HG02943 (cell line): ENCODE results near the gene TMEM182.

ENCODE experiments used
- ATAC-seq: cut with Tn5 transposase; IDR thresholded peaks from one replicate; pipeline ENCODE4 v1.9.1; 2021; ENCODE audit warnings: mild to moderate bottlenecking, low read depth, moderate library complexity; ENCODE audit not compliant: unreplicated experiment

The TMEM182 gene

GRCh38 chr2:102848366-102848839 is 86.6 kb downstream of the TMEM182 start:
- no peak for ATAC-seq

GRCh38 chr2:102850888-102851287 is 89.1 kb downstream of the TMEM182 start:
- no peak for ATAC-seq

GRCh38 chr2:102852867-102853266 is 91.0 kb downstream of the TMEM182 start:
- ATAC-seq: no peak
